NOMO-1 treated with DMSO at 0.1 percent for 48 hours (cell line): ENCODE data around the gene CTXND2.

Experiments
- DNase-seq: peaks from one replicate; lab custom pipeline; 2025; ENCODE audit not compliant: unreplicated experiment; lab: John Stamatoyannopoulos, UW

The CTXND2 gene

DNA sequence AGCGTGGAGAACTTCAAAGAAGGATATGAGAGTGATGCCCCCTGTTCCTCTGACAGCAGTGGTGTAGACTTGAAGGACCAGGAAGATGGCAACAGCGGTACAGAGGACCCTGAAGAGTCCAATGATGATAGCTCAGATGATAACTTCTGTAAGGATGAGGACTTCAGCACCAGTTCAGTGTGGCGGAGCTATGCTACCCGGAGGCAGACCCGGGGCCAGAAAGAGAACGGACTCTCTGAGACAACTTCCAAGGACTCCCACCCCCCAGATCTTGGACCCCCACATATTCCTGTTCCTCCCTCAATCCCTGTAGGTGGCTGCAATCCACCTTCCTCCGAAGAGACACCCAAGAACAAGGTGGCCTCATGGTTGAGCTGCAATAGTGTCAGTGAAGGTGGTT is 73.7 kb downstream of the CTXND2 start:
- no peak for DNase-seq

GRCh38 chr1:150961756-150962155 is 74.8 kb downstream of the CTXND2 start:
- DNase-seq, result no peak
